CD4-positive, alpha-beta T cell (primary cell): ENCODE results near the gene PSMC4. TPM values are rescaled to one million over a fixed set of nuclear protein-coding genes. Genes with fewer than 3 reads are reported as not detected.

ENCODE experiments used
- ATAC-seq: fragments of 200-7000 bp; cut with Tn5 transposase; one replicate; pipeline ENCODE4 v1.10.0; 2022; ENCODE audit warnings: mild to moderate bottlenecking; ENCODE audit not compliant: poor library complexity
- CTCF ChIA-PET: fragments of 350-600 bp; sonication (Branson Sonifier 250); formaldehyde crosslinking; loops from one replicate; lab custom pipeline; 2021; ENCODE audit warnings: antibody characterized with exemption, inconsistent platforms; lab: Charles Lee
- POLR2A ChIA-PET: fragments of 350-600 bp; sonication (Branson Sonifier 250); formaldehyde crosslinking; loops from one replicate; lab custom pipeline; 2021; ENCODE audit warnings: antibody characterized with exemption, inconsistent platforms; lab: Charles Lee
- DNase-seq, 14 experiments: peaks; one replicate each; pipeline ENCODE4 v3.0.0-alpha.2; 2013 to 2020; ENCODE audit warnings: mixed read lengths in 2 of 14
- H3K27ac ChIP-seq, 2 donors: one replicate each; pipeline versions ENCODE4 v1.5.1 to v1.7.0; 2013; ENCODE audit warnings: low read length in 2 of 2, low read depth in 1 of 2, mild to moderate bottlenecking in 1 of 2
- H3K27me3 ChIP-seq, 2 experiments: 1 replicate in 1 of 2; 2 replicates in 1 of 2; pipeline versions ENCODE4 v1.6.1 to v1.7.0; 2013; ENCODE audit warnings: low read length in 2 of 2, control low read depth in 1 of 2, mild to moderate bottlenecking in 1 of 2, moderate library complexity in 1 of 2; ENCODE audit not compliant: insufficient read depth in 2 of 2, control insufficient read depth in 1 of 2
- H3K36me3 ChIP-seq: one replicate; pipeline ENCODE4 v1.6.1; 2013; ENCODE audit warnings: low read length, control low read depth; ENCODE audit not compliant: insufficient read depth
- H3K4me1 ChIP-seq: one replicate; pipeline ENCODE4 v1.6.1; 2013; ENCODE audit warnings: low read length, control low read depth; ENCODE audit not compliant: insufficient read depth
- H3K4me3 ChIP-seq: one replicate; pipeline ENCODE4 v1.5.1; 2013; ENCODE audit warnings: mild to moderate bottlenecking, low read length, moderate library complexity
- H3K9me3 ChIP-seq, 2 experiments: 1 replicate in 1 of 2; 2 replicates in 1 of 2; pipeline versions ENCODE4 v1.6.1 to v1.7.0; 2013; ENCODE audit warnings: low read length in 2 of 2, mild to moderate bottlenecking in 2 of 2, control low read depth in 1 of 2, moderate library complexity in 1 of 2; ENCODE audit not compliant: control insufficient read depth in 1 of 2, insufficient read depth in 1 of 2
- H3K27ac Mint-ChIP-seq: one replicate; pipeline ENCODE4 v1.8.0; 2020; ENCODE audit warnings: mixed read lengths
- H3K27me3 Mint-ChIP-seq: one replicate; pipeline ENCODE4 v1.8.0; 2021; ENCODE audit warnings: mixed read lengths
- H3K36me3 Mint-ChIP-seq: one replicate; pipeline ENCODE4 v1.8.0; 2021; ENCODE audit warnings: low read depth, mixed read lengths
- H3K4me1 Mint-ChIP-seq: one replicate; pipeline ENCODE4 v1.8.0; 2021; ENCODE audit warnings: low read depth, mixed read lengths
- H3K4me3 Mint-ChIP-seq: one replicate; pipeline ENCODE4 v1.8.0; 2020; ENCODE audit warnings: mild to moderate bottlenecking, mixed read lengths
- H3K9me3 Mint-ChIP-seq: one replicate; pipeline ENCODE4 v1.8.0; 2020; ENCODE audit warnings: mixed read lengths
- CTCF ChIP-seq: fragments of 200-600 bp; IDR thresholded peaks from one replicate; pipeline ENCODE4 v1.8.0; 2022; ENCODE audit warnings: antibody characterized with exemption, mild to moderate bottlenecking
- intact Hi-C, 2 experiments: fragments of 100-400 bp; cut with DNase I in 1 of 2; cut with micrococcal nuclease in 1 of 2; formaldehyde crosslinking; loops; one replicate each; pipeline versions ENCODE4 v1.15.1 to v1.9.0; 2023 to 2025; cut with DNase I, micrococcal nuclease
- total RNA-seq, 174 experiments: library from RNA in 2 of 174; stranded (reverse) in 2 of 174; gene quantifications; one replicate each; pipeline ENCODE4 v1.2.3 and lab custom pipeline; 2021 to 2026

PSMC4 gene
- total RNA-seq, 2 experiments from 2014 or later = 61.3 to 67.4 TPM

- intact Hi-C loops = loop anchor here (10.0 kb wide), 2 partner anchors 60 to 200 kb away; partner anchors contain the start of genes MAP3K10 (in 1 of the 2) and ZNF780B (in 1 of the 2)
- H3K27me3 Mint-ChIP-seq = no peaks in the 10 kb centered on the region
- CTCF ChIA-PET = no interaction called here
- no peaks in the 10 kb centered on the region for H3K27me3 ChIP-seq
- peaks cover 6% of the 10 kb centered on the region for H3K9me3 Mint-ChIP-seq
- no peak overlapping the region for H3K27ac ChIP-seq
- peaks cover 24% of the 10 kb centered on the region for H3K4me1 ChIP-seq
- H3K27ac Mint-ChIP-seq = peak overlapping the region; percentile 53
- DNase-seq = no peak
- no peak for TF ChIP-seq CTCF
- peaks cover 37% of the 10 kb centered on the region for H3K36me3 Mint-ChIP-seq
- ATAC-seq = no peak
- H3K4me3 Mint-ChIP-seq = peak overlapping the region; percentile 50
- peaks cover 75% of the 10 kb centered on the region for H3K4me1 Mint-ChIP-seq
- POLR2A ChIA-PET = no interaction called here
- peaks cover 8 to 12% of the 10 kb centered on the region in 2 experiments for H3K9me3 ChIP-seq
- no peaks in the 10 kb centered on the region for H3K36me3 ChIP-seq
- no peak overlapping the region for H3K4me3 ChIP-seq
Measured at GRCh38 chr19:39994361-39994760, 23.4 kb downstream of the PSMC4 start.

DNA sequence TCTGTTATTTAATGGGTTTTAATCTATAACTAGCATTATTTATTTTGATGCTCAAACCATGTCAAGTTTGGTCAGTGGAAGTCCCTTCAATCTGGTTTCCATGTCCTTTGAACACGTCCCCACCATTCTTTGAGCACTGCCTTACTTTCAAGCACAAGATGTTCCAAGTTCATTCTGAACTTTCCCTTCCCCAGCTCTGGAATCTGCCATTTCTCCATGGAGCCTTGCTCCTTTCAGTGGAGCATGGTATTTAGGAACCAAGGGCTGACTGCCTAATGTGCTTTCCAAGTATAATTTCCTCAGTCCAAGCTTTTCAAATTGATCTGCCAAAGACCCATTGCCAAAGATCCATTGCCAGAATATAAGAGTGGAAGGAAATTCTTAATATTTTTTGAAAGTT is 24.8 kb downstream of the PSMC4 start:
- Histone ChIP-seq H3K36me3 (no peaks in the 10 kb centered on the region), H3K27ac (no peak overlapping the region), H3K9me3 (peaks cover 8 to 12% of the 10 kb centered on the region in 2 experiments), H3K4me1 (peaks cover 24% of the 10 kb centered on the region), H3K27me3 (no peaks in the 10 kb centered on the region), H3K4me3 (peak overlapping the region; percentile 71)
- ChIA-PET POLR2A (interaction anchor here (1.4 to 2.6 kb wide), 4 partner anchors 10 to 352 kb away, joined by 3 to 53 read pairs (median 5); partner anchors contain the start of genes C19orf47 and PSMC4), CTCF (interaction anchor here (1.1 to 2.9 kb wide), 2 partner anchors 25 to 94 kb away, joined by 3 to 13 read pairs; partner anchors contain the start of gene PSMC4)
- H3K4me1 Mint-ChIP-seq = peaks cover 64% of the 10 kb centered on the region
- peak overlapping the region; percentile 84 for H3K27ac Mint-ChIP-seq
- no peak for TF ChIP-seq CTCF
- H3K36me3 Mint-ChIP-seq = peaks cover 33% of the 10 kb centered on the region
- H3K9me3 Mint-ChIP-seq = peaks cover 6% of the 10 kb centered on the region
- H3K27me3 Mint-ChIP-seq = no peaks in the 10 kb centered on the region
- no peak for DNase-seq
- no peak for ATAC-seq
- peak overlapping the region; percentile 69 for H3K4me3 Mint-ChIP-seq
- intact Hi-C loops = loop anchor here (1.0 to 10.0 kb wide), 6 partner anchors 24 to 199 kb away; partner anchors contain the start of genes PSMC4 (in 2 of the 2), ZNF780B (in 2 of the 2), MAP3K10 (in 1 of the 2) and ZNF780A (in 1 of the 2)

DNA sequence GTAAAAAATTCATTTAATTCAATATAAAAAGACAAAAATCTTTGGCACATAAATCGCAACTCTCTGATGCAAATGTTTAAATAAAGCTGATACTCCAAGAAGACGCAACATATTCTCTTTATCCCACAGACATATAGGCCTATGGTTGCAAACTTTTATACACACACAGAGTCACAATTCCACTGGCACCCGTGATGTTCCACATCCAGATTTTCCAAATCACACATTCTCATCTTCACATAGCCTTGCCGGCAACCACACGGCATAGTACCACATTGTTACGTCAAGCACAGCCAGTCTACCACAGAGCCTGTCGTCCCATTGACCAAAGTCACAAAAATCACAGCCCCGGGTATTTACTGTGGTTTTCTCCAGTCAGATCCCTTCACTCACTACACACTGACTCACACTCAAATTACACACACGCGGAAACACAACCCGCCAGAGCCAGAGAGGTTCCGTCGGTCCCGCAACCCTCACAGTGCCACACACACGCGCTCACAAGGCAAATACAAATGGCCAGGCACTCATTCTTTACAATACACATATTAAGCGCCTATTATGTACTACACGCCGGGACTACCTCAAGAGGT is 25.3 kb downstream of the PSMC4 start:
- H3K27me3 Mint-ChIP-seq = no peaks in the 10 kb centered on the region
- H3K9me3 ChIP-seq = peaks cover 8 to 12% of the 10 kb centered on the region in 2 experiments
- ATAC-seq = peak; percentile 50
- ChIA-PET POLR2A (interaction anchor here (0.6 to 2.6 kb wide), 12 partner anchors 11 to 1779 kb away, joined by 3 to 53 read pairs (median 4); partner anchors contain the start of genes C19orf47, PSMC4 and ZNF780A), CTCF (interaction anchor here (1.1 to 2.9 kb wide), 2 partner anchors 26 to 94 kb away, joined by 3 to 13 read pairs; partner anchors contain the start of gene PSMC4)
- H3K27me3 ChIP-seq = no peaks in the 10 kb centered on the region
- intact Hi-C loops = loop anchor here (1.0 to 10.0 kb wide), 6 partner anchors 25 to 198 kb away; partner anchors contain the start of genes PSMC4 (in 2 of the 2), ZNF780B (in 2 of the 2), MAP3K10 (in 1 of the 2) and ZNF780A (in 1 of the 2)
- peaks cover 6% of the 10 kb centered on the region for H3K9me3 Mint-ChIP-seq
- H3K4me1 Mint-ChIP-seq = peaks cover 59% of the 10 kb centered on the region
- peak overlapping the region; percentile 71 for H3K4me3 ChIP-seq
- peak overlapping the region; percentile 84 for H3K27ac Mint-ChIP-seq
- peak overlapping the region; percentile 84 to 85 for H3K27ac ChIP-seq
- H3K4me3 Mint-ChIP-seq = peak overlapping the region; percentile 96
- peak in 5 of 14 experiments; percentile 23 to 76 (median 38) for DNase-seq
- peaks cover 24% of the 10 kb centered on the region for H3K4me1 ChIP-seq
- H3K36me3 Mint-ChIP-seq = peaks cover 29% of the 10 kb centered on the region
- no peak for TF ChIP-seq CTCF
- H3K36me3 ChIP-seq = no peaks in the 10 kb centered on the region
